Measurements from ENCODE around the gene RAB41. TPM values are rescaled to one million over a fixed set of nuclear protein-coding genes. Genes with fewer than 3 reads are reported as not detected.

The RAB41 gene
- polyA plus RNA-seq, 1 experiment = not detected

GRCh38 chrX:70247252-70247651, 34.7 kb upstream of the RAB41 start:
- TF ChIP-seq CTCF (IDR thresholded peaks at IDR 0.05; ENCODE audit: low read depth, low read length) = no peak
- CTCF ChIA-PET = no interaction called here
- Histone ChIP-seq H3K27ac (ENCODE audit: low read depth, low read length) (no peak overlapping the region), H3K27me3 (ENCODE audit: control insufficient read depth, insufficient read depth, low read length) (no peaks in the 10 kb centered on the region), H3K9me3 (ENCODE audit: control insufficient read depth, insufficient read depth, low read length) (no peaks in the 10 kb centered on the region), H3K4me3 (ENCODE audit: low read depth, low read length) (no peak overlapping the region)
- no peak for DNase-seq (ENCODE audit: low read depth, low spot score)
- POLR2A ChIA-PET = no interaction called here

- no peak for DNase-seq (ENCODE audit: low read depth, low spot score)
- Histone ChIP-seq H3K4me3 (ENCODE audit: low read depth, low read length) (no peak overlapping the region), H3K27ac (ENCODE audit: low read depth, low read length) (no peak overlapping the region), H3K27me3 (ENCODE audit: control insufficient read depth, insufficient read depth, low read length) (no peaks in the 10 kb centered on the region), H3K9me3 (ENCODE audit: control insufficient read depth, insufficient read depth, low read length) (no peaks in the 10 kb centered on the region)
- POLR2A ChIA-PET = no interaction called here
- no peak for TF ChIP-seq CTCF (IDR thresholded peaks at IDR 0.05; ENCODE audit: low read depth, low read length)
- CTCF ChIA-PET = interaction anchor here (1.0 kb wide), 1 partner anchor 119 kb away, joined by 3 read pairs; the partner anchor contains the start of gene IGBP1
Measured at GRCh38 chrX:70252491-70252890, 29.5 kb upstream of the RAB41 start.

GRCh38 chrX:70253377-70254062, 28.5 kb upstream of the RAB41 start:
- H3K27ac ChIP-seq (ENCODE audit: low read depth, low read length) = no peak overlapping the region
- ChIA-PET POLR2A (no interaction called here), CTCF (interaction anchor here (0.7 kb wide), 1 partner anchor 120 kb away, joined by 3 read pairs; no protein-coding TSS in a partner anchor)
- H3K27me3 ChIP-seq (ENCODE audit: control insufficient read depth, insufficient read depth, low read length) = no peaks in the 10 kb centered on the region
- no peak for TF ChIP-seq CTCF (IDR thresholded peaks at IDR 0.05; ENCODE audit: low read depth, low read length)
- DNase-seq (ENCODE audit: low read depth, low spot score) = no peak
- H3K9me3 ChIP-seq (ENCODE audit: control insufficient read depth, insufficient read depth, low read length) = no peaks in the 10 kb centered on the region
- H3K4me3 ChIP-seq (ENCODE audit: low read depth, low read length) = no peak overlapping the region

GRCh38 chrX:70254063-70254400, 27.9 kb upstream of the RAB41 start:
- DNase-seq (ENCODE audit: low read depth, low spot score) = no peak
- H3K4me3 ChIP-seq (ENCODE audit: low read depth, low read length) = no peak overlapping the region
- POLR2A ChIA-PET = no interaction called here
- no peaks in the 10 kb centered on the region for H3K9me3 ChIP-seq (ENCODE audit: control insufficient read depth, insufficient read depth, low read length)
- H3K27me3 ChIP-seq (ENCODE audit: control insufficient read depth, insufficient read depth, low read length) = no peaks in the 10 kb centered on the region
- no peak for TF ChIP-seq CTCF (IDR thresholded peaks at IDR 0.05; ENCODE audit: low read depth, low read length)
- CTCF ChIA-PET = interaction anchor here (0.7 kb wide), 1 partner anchor 120 kb away, joined by 3 read pairs; no protein-coding TSS in a partner anchor
- H3K27ac ChIP-seq (ENCODE audit: low read depth, low read length) = no peak overlapping the region

GRCh38 chrX:70254909-70255308, 27.1 kb upstream of the RAB41 start:
- ChIA-PET POLR2A (no interaction called here), CTCF (no interaction called here)
- no peaks in the 10 kb centered on the region for H3K9me3 ChIP-seq (ENCODE audit: control insufficient read depth, insufficient read depth, low read length)

More at GRCh38 chrX:70254909-70255308, 27.1 kb upstream of the RAB41 start:
- Histone ChIP-seq H3K27me3 (ENCODE audit: control insufficient read depth, insufficient read depth, low read length) (no peaks in the 10 kb centered on the region), H3K4me3 (ENCODE audit: low read depth, low read length) (no peak overlapping the region), H3K27ac (ENCODE audit: low read depth, low read length) (no peak overlapping the region)
- TF ChIP-seq CTCF (IDR thresholded peaks at IDR 0.05; ENCODE audit: low read depth, low read length) = no peak
- no peak for DNase-seq (ENCODE audit: low read depth, low spot score)

Data from AG04450 (cell line).